HG02852 (cell line): ENCODE measurements around the gene TYW3.

ENCODE experiments used
- ATAC-seq: cut with Tn5 transposase; IDR thresholded peaks from one replicate; pipeline ENCODE4 v1.9.1; 2021; ENCODE audit warnings: mild to moderate bottlenecking, moderate library complexity; ENCODE audit not compliant: unreplicated experiment

The TYW3 gene

GRCh38 chr1:74780594-74780993 is 47.6 kb downstream of the TYW3 start:
- no peak for ATAC-seq

GRCh38 chr1:74785944-74786343 is 53.0 kb downstream of the TYW3 start:
- ATAC-seq, result no peak

GRCh38 chr1:74790453-74790852 is 57.5 kb downstream of the TYW3 start:
- no peak for ATAC-seq

GRCh38 chr1:74791491-74791890 is 58.5 kb downstream of the TYW3 start:
- no peak for ATAC-seq

- no peak for ATAC-seq
These were observed 66.2 kb downstream of the TYW3 start for GRCh38 chr1:74799119-74799657.

- ATAC-seq, result peak; percentile 73
These were observed 78.7 kb downstream of the TYW3 start for GRCh38 chr1:74811436-74812179.

GRCh38 chr1:74812180-74812541 is 79.2 kb downstream of the TYW3 start:
- ATAC-seq, result peak; percentile 93
